Activated CD8-positive, alpha-beta memory T cell treated with anti-CD3 and anti-CD28 coated beads, Interleukin-2, amount 50 U/mL, for 24 hours (primary cell): ENCODE measurements around the gene PNRC2.
"Not testable (repeated sequence)": the region's sequence is repeated elsewhere in the genome, so short reads cannot be mapped to it uniquely, and the experiment has no call there.

ENCODE experiments used
- DNase-seq: peaks from one replicate; pipeline ENCODE4 v3.0.0-alpha.2; 2020; ENCODE audit errors: extremely low read depth

The PNRC2 gene

DNA sequence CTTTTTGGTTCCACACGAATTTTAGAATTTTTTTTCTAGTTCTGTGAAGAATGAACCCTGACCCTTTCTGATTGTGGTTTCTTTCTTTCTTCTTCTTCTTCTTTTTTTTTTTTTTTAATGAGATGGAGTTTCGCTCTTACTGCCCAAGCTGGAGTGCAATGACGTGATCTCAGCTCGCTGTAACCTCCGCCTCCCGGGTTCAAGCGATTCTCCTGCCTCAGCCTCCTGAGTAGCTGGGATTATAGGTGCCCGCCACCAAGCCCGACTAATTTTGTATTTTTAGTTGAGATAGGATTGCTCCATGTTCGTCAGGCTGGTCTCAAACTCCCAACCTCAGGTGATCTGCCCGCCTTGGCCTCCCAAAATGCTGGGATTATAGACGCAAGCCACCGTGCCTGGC, 32.4 kb downstream of the PNRC2 start:
- not testable (repeated sequence) for DNase-seq

DNA sequence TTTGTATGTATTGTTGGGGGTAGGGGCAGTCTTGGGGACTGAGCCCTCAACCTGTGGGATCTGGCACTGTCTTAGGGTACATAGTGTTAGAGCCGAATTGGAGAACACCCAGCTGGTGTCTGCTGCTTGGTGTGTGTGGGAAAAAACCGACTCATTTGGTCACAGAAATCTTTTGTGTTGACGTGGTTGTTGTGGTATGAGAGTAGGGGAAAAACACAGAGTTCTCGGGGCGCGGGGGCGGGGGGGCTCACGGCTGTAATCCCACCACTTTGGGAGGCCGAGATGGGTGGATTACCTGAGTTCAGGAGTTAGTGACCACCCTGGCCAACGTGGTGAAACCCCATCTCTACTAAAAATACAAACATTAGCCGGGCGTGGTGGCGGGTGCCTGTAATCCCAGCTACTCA, 35.8 kb downstream of the PNRC2 start:
- no peak for DNase-seq

DNA sequence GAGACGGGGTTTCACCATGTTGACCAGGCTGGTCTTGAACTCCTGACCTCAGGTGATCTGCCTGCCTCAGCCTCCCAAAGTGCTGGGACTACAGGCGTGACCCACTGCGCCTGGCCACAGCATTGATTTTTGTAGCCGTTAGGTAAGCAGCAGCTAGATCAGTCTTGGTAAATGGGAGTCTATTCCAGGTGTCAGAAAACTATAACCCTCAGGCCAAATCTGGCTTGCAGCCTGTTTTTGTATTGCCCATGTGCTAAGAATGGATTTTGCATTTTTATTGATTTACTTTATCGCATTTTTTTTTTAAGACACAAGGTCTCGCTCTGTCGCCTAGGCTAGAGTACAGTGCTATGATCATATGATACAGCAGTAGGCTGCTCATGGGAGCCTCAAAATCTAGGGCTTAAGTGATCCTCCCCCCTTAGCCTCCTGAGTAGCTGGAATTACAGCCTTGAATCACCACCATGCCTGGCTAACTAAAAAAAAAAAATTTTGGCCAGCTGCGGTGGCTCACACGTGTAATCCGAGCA, 37.1 kb downstream of the PNRC2 start:
- DNase-seq: no peak

DNA sequence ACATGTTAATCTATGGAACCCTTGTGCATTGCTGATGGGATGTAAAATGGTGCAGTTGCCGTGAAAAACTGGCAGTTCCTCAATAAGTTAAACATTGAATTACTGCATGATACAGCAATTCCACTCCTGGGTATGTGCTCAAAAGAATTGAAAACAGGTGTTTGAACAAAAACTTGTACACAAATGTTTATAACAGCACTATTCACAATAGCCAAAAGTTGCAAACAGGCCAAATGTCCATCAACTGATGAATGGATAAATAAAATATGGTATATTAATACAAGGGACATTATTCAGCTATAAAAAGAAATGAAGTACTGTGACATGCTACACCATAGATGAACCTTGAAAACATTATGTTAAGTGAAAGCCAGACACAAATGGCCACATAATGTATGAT, 38.2 kb downstream of the PNRC2 start:
- no peak for DNase-seq

DNA sequence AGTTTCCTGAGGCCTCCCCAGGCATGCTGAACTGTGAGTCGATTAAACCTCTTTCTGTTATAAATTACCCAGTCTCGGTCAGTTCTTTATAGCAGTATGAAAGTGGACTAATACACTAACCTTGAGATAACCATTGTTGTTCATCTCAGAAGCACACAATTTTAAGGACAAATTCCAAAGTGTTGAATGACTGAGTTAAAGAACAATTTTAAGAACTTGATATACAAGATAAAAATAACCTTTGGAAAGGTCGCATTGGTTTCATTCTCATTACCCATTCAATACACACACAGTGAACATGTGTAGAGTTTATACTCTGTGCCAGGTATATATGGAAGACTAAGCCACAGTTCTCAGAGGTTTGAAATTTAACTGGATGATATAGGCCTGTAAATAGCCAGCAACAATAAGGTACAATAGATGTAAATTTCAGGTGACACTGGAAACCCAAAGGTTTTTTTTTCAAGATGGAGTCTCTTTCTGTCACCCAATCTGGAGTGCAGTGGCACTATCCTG, 39.6 kb downstream of the PNRC2 start:
- DNase-seq: no peak

DNA sequence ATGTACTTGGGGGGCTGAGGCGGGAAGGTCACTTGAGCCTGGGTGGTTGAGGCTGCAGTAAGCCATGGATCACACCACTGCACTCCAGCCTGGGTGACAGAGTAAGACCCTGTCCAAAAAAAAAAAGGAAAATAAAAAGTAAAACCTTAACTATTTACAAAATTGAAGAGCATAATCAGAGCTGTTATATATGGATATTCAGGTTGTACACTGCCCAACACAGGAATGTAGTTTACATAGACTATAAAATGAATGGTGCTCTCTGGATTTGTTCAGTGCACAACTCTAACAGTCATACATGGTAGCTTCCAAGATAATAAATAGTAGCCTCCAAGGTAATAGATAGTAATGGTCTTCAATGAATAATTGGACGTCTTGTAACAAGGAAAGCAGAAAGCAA, 43.1 kb downstream of the PNRC2 start:
- no peak for DNase-seq

DNA sequence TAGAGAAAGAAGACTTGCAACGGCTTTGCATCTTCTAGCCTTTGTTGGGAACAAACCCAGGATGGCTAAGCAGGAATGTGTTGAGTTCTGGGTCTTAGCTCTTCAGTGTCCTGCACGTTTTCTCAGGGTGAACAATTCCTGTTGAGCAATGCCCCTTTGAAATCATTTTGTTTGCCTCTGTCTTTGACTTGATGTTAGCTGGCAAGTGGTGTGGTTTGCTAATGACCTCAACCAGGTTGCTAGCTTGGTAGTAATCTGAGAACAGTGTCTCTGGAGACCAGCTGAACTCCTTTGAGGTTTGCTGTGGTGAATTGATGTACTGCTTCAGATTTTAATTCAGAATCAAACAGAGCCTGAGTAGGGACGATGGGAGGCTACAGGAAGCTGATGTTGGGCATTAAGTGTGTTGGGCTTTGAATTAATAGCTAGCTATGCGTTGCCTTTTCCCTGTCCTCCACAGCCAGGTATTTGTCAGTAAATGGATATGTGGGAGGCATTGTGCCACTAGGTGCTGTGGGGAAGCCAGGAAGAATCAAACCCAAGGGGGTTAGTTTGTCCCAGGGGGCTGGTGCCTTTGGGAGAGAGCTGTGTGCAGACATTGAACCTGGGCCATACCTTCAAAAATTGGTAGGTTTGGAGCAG, 43.8 kb downstream of the PNRC2 start:
- DNase-seq: no peak

DNA sequence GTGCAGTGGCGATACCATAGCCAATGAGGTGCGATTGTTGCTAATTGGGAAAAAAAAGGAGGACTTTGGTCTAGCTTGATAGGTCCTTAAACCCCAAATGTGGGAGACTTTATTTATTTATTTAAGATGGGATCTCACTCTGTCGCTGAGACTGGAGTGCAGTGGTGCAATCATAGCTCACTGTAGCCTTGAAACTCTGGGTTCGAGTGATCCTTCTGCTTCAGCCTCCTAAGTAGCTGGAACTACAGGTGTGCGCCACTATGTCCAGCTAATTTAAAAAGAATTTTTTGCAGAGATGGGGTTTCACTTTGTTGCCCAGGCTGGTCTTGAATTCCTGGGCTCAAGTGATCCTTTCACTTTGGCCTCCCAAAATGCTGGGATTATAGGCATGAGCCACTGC, 44.5 kb downstream of the PNRC2 start:
- no peak for DNase-seq

DNA sequence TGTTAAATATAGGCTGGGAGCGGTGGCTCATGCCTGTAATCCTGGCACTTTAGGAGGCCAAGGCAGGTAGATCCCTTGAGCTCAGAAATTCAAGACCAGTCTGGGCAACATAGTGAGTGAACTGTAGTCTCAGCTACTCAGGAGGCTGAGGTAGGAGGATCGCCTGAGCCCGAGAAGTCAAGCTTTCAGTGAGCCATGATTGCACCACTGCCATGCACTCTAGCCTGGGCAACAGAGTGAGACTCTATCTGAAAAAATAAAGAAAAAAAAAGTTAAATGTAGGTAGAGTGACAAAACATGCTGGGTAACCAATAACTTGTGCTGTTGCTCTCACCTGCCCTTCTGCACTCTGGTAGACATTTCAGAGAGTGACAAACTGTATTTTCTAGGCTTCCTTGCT, 45.5 kb downstream of the PNRC2 start:
- no peak for DNase-seq

DNA sequence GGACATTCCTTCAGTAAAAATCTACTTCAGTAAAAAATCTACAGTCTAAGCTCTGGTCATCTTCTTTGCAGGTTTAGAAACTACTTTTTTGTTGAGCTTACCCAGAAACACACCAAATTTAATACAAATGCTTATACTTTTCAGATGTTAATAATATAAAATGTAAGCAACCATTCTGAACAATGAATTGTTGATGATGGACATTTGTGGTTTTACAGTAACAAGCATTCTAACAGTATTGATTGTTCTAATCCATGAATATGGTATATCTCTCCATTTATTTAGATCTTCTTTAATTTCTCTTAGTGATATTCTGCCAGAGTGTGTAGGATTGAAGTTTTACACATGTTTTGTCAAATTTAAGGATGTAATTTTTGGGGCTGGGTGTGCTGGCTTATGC, 47.5 kb downstream of the PNRC2 start:
- no peak for DNase-seq

DNA sequence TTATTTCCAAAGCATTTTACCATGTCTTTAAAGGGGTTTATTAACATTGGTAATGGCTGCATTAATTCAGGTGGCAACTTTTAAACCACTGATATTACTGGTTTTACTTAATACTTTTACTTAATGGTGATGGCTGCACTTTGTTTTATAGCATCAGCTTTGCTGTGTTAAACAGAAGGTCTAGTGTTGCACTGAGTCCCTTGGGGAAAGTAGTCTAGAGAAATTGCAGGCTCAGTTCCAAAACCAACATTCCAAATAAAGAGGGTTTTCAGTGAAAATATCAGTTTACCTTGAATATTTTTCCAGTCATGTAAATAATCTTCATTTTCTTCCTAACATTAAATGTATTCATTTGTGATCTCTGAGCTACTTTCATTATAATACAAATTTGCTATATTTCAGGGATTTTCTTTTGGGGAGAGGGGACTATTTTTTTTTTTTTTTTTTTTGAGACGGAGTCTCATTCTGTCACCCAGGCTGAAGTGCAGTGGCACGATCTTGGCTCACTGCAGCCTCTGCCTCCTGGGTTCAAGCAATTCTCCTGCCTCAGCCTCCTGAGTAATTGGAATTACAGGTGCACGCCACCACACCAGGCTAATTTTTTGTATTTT, 49.1 kb downstream of the PNRC2 start:
- DNase-seq: not testable (repeated sequence)

DNA sequence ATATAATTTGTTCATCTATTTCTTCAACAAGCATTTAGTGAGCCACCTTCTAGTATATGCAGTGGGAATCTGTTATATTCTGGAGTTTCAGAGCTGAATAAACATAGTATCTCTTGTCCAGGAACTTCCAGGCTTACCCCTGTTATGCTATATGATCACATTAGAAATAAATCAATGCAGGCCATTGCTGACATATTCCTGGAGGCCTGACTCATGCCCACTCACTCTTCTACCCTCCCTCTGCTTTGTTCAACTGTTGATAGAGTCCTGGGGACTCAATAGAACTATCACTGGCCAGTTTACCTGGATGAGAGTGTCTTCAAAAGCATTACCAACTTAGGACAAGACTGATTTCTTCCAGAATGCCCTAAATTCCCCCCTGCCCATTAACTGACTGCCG, 49.8 kb downstream of the PNRC2 start:
- no peak for DNase-seq

DNA sequence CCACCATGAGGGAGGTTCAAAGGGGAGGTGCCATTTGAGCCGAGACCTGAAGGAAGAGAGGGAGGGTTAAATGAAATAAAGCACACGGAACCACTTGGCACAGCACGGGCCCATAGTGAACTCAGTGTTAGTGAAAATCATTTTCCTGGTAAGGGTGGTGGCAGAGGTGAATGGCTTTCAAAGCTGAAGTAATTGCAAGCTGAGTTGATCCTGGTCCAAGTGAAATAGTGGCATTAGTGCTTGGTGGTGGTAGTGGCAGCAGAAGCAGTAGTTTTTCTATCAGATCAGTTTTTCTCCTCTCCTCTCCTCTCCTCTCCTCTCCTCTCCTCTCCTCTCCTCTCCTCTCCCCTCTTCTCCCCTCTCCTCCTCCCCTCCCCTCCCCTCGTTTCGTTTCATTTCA, 51.0 kb downstream of the PNRC2 start:
- DNase-seq: no peak

DNA sequence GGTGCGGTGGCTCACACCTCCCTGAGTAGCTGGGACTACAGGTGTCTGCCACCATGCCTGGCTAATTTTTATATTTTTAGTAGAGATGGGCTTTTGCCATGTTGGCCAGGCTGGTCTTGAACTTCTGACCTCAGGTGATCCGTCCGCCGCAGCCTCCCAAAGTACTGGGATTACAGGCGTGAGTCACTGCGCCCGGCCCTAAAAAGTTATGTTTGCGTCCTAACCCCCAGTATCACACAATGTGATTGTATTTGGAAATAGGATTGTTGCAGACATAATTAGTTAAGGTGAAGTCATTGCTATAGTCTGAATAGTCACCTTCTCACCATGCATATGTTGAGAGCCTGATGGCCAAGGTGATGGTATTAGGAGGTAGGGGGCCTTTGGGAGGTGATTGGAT, 53.2 kb downstream of the PNRC2 start:
- not testable (repeated sequence) for DNase-seq
